H54 (cell line): Measurements from ENCODE around the gene KLHL26.
"Not testable (repeated sequence)": the region's sequence is repeated elsewhere in the genome, so short reads cannot be mapped to it uniquely, and the experiment has no call there.

Source experiments
- DNase-seq: peaks from one replicate; pipeline ENCODE4 v3.0.0; 2011; ENCODE audit warnings: low spot score, mixed read lengths; ENCODE audit not compliant: insufficient read length
- FAIRE-seq: peaks from 3 replicates; lab custom pipeline; 2011; peaks lifted over from hg19 to GRCh38; lab: Jason Lieb, UNC
- POLR2A ChIP-seq: IDR thresholded peaks from 2 replicates; pipeline ENCODE4 v1.6.1; 2011; ENCODE audit warnings: low read depth, mild to moderate bottlenecking, low read length

The KLHL26 gene

DNA sequence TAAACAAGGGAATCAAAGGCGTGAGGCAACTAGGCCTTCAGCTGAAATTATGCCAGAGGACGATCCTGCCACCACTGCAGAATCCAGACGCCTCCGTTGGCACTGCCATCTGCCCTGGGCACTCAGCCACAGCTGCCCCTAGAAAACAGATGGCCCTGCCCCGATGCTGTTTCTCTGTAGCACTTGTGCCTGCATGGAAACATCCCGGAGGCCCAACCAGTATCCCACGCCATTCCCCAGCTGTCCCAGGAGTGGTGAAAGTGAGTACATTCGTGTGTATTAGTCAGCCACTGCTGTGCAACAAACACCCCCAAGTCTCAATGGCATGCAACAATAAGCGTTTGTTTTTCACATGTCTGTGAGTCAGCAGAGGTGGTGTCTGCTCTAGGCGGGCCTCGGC is 37.8 kb downstream of the KLHL26 start:
- TF ChIP-seq POLR2A, result no peak
- no peak for DNase-seq
- FAIRE-seq, result no peak

- TF ChIP-seq POLR2A, result no peak
- FAIRE-seq (no peak), DNase-seq (no peak)
Observed at GRCh38 chr19:18675779-18676178, 39.0 kb downstream of the KLHL26 start.

- FAIRE-seq, result no peak
- no peak for DNase-seq
- TF ChIP-seq POLR2A, result no peak
Observed at GRCh38 chr19:18676692-18677091, 39.9 kb downstream of the KLHL26 start.

GRCh38 chr19:18677156-18677555 is 40.3 kb downstream of the KLHL26 start:
- no peak for TF ChIP-seq POLR2A
- no peak for FAIRE-seq

DNA sequence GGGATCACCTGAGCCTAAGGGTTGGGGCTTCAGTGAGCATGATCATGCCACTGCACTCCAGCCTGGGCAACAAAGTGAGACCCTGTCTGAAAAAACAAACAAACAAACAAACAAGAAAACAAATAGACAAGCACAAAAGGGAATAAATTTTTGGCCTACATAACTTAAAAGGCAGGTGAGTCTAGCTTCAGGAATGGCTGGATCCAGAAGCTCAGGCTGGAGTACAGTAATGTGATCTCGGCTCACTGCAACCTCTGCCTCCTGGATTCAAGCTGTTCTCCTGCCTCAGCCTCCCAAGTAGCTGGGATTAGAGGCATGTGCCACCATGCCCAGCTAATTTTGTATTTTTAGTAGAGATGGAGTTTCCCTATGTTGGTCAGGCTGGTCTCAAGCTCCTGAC is 43.3 kb downstream of the KLHL26 start:
- FAIRE-seq, DNase-seq: not testable (repeated sequence)

More at GRCh38 chr19:18677156-18677555, 40.3 kb downstream of the KLHL26 start:
- DNase-seq, result no peak

GRCh38 chr19:18682807-18683108 is 45.9 kb downstream of the KLHL26 start:
- FAIRE-seq (no peak), DNase-seq (no peak)
- no peak for TF ChIP-seq POLR2A

- peak; percentile 69 for TF ChIP-seq POLR2A
- FAIRE-seq (no peak), DNase-seq (peak; percentile 98)
Observed at GRCh38 chr19:18683109-18683957, 46.5 kb downstream of the KLHL26 start, which contains the start of gene CRTC1. Gene CRTC1 (plus strand): TSS chr19:18683680. CDS start chr19:18683703, 23 bp downstream.

DNA sequence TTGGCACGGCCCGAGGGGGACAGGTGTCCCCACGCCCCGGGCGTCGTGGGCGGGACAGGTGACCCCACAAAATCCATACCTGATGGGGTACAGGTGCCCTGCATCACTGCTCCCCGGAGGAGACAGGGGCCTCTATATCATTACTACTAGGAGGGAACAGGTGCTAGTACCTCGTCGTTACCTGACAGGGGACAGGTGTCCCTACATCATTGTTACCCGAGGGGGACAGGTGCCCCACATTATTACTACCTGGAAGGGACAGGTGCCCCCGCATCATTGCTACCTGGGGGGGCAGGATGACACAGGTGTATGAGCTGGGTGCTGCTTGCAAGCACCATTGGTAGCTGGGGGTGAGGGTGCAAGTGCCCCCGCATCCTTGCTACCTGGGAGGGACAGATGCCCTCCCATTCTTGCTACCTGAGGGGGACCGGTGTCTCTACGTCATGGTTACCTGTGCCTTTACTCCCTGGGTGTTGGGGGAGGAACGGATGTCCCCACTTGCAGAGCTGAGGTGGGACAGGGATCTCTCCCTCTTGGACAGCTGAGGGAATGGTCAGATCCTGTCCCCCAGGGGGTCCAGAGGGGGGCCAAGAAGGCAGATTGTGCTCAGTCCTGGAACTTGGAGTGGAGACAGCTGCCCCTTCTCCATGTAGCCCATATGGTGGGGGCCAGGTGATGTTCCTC is 47.3 kb downstream of the KLHL26 start:
- no peak for FAIRE-seq
- 0 out of 2 replicates have a peak, but pooled peaks have one; percentile 0 for TF ChIP-seq POLR2A
- no peak for DNase-seq

- no peak for FAIRE-seq
- no peak for DNase-seq
- TF ChIP-seq POLR2A, result no peak
Observed at GRCh38 chr19:18684642-18684993, 47.8 kb downstream of the KLHL26 start.

DNA sequence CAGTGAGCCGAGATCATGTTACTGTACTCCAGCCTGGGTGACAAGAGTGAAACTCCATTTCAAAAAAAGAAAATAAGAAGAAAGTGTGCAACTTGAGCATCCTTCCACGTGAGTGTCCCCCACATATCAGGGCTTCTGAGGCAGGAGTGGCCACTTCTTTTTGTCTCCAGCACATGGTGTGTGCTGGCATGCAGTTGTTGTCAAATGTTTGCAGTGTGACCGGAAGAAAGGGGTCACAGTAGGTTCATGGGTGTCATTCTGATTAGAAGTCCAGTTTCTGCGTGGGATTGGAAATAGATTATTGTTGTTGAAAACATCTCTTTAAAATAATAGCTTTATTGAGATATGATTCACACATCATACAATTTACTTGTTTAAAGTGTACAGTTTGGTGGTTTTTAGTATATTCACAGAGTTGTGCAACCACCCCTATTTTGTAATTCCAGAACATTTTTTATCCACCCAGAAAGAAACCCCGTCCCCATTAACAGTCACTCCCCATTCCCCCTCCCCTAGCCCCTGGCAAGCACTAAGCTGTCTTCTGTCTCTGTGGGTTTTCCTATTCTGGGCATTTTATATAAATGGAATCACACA is 48.9 kb downstream of the KLHL26 start:
- FAIRE-seq, result no peak
- no peak for DNase-seq
- no peak for TF ChIP-seq POLR2A

- FAIRE-seq, result no peak
- TF ChIP-seq POLR2A, result no peak
- no peak for DNase-seq
Observed at GRCh38 chr19:18687740-18688465, 51.1 kb downstream of the KLHL26 start.

- no peak for TF ChIP-seq POLR2A
- FAIRE-seq, result no peak
- no peak for DNase-seq
Observed at GRCh38 chr19:18696023-18696422, 59.2 kb downstream of the KLHL26 start.

DNA sequence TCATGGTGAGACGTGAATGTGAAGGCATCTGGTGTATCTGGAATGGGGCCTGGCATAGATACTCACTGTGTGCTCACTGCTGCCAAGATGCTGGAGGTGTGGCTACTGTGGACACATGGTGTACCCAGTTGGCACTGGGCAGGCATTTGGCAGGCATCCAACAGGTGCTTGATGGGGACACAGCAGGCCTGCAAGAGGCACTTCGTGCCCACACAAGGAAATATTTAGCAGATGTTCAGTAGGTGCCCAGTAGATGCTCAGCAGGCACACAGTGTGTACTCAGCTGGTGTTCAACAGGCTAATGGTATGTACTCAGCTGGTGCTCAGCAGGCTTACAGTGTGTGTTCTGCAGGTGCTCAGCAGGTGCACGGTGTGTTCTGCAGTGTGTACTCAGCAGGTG is 60.9 kb downstream of the KLHL26 start:
- no peak for TF ChIP-seq POLR2A
- DNase-seq, result no peak
- no peak for FAIRE-seq
